Stimulated activated CD8-positive, alpha-beta memory T cell treated with anti-CD3 and anti-CD28 coated beads, Interleukin-12 subunit alpha, Interleukin-12 subunit beta, amount 100 ng/mL, for 1 hour (primary cell): ENCODE results near the gene CABS1.

ENCODE experiments used
- DNase-seq: peaks from one replicate; pipeline ENCODE4 v3.0.0-alpha.2; 2020; ENCODE audit warnings: low read depth

The CABS1 gene

DNA sequence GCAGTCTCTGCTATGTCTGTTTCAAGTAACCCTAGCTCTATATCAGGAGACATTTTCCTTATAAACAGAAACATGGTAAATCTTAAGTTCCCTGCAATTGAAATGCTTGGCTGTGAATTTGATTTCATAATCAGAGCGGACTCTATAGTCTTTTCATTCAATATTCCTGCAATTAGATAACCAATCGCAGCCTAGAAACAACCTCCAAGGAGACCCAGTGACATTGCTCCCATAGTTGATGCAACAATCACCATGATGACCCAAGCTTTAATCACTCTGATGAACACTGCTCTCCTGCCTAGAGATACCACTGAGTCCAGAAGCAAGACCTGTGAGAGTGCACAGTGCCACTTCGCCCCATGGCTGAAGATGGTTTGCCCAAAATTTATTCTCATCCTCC lies at the start of gene CABS1:
CABS1 (plus strand) TSS at position 301 of the 400 bp plus-strand sequence; CDS start at position 360, 59 bp downstream.
- no peak for DNase-seq

DNA sequence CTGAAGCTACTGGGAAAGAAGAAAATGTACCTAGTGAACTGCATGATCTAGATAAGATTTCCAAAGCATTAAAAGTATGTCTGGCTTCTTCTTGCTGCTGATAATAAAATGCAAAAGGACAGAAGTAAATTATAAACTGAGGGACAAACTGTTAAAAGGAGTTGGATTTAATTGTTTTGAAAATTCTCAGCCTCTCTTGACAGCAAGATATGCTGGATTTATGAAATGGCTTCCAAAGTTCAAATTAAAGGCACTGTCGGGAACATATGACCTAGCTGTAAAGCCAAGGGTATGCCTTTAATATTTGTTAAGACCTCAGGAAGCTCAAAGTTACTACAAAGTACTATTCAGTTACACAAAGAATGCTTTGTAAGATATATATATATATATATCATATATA lies 46.1 kb upstream of the CABS1 start:
- DNase-seq = no peak

DNA sequence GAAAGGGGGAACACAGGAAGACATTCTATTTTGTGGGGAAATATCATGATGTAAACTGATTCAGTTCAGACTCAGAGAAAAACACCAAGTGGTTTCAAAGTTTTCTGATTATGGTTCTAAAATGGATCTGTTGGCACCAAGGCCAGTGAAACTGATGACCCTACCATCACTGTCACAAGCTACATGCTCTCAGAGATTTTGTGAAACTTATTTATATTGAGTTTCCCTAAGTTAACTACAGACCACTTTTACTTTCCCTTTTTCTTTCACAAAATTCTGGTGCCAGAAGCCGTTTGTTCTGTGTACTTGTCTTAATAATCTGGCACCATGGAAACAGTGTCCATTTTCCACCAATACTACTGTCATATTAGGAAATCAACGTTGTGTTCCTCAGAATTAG lies 43.4 kb upstream of the CABS1 start:
- no peak for DNase-seq

DNA sequence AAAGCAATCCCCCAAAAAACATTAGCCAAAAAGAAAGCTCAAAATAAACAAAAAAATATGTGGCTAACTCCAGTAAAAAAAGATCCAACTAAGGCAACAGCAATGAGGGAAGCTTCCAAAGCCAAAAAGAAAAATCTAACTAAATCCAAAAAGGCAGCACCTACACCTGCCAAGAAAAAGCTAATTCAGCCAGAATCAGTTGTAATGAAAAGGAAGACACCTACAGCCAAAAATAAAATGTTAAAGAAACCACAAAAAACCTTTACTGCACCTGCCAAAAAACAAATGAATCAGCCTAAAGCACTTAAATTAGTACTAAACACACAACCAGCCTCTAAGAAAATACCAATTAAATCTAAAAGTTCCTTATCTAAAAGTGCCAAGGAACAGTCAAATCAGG lies 37.2 kb upstream of the CABS1 start:
- no peak for DNase-seq

DNA sequence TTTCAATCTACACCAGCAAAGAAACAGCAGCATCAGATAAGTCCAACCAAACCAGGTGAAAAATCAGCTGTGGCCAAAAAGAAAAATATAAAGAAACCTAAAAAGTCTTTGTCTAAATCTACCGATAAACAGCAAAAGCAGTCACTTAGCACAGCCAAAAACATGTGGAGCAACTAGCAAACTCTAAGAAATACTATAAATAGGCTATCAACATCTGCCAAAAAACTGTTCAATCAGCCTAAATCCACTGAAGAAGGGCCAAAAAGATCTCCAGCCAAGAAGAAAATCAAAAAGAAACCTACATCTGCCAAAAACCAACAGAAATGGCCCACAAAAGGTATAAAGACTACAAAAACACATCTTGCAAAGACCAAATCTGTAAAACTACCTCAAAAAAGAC lies 36.7 kb upstream of the CABS1 start:
- DNase-seq = no peak

DNA sequence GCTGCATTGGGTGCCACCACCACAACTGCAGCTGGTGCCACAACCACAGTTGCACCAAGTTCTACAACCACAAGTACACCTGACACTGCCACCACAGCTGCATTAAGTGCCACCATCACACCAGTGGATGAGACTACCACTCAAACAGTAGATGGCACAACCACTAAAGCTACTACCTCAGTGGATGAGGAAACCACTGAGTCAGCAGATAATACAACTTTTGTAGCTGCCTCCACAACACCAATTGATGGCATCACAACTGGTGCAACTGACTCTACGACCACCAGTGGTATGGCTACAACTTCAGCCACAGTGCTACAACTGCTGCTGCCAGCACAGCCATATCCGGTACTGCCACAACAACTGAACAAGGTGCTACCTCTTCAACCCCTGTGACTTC lies 35.1 kb upstream of the CABS1 start:
- DNase-seq = no peak

DNA sequence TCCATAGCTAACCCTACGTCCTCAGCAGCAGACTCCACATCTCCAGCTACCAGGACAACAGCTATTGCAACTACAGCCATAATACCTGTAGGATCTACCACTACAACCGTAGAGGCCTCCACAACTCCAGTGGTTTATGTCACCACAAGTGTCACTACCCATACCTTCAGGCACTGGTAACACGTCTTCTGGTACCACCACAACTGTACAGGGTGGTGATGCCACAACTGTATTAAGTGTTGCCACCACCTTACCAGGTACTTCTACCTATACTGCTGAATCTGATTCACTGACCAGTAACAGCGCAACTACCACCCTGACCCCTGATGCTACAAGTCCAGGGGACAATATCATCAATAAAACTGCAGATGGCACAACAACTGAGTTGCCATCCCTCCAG lies 34.6 kb upstream of the CABS1 start:
- DNase-seq = no peak

DNA sequence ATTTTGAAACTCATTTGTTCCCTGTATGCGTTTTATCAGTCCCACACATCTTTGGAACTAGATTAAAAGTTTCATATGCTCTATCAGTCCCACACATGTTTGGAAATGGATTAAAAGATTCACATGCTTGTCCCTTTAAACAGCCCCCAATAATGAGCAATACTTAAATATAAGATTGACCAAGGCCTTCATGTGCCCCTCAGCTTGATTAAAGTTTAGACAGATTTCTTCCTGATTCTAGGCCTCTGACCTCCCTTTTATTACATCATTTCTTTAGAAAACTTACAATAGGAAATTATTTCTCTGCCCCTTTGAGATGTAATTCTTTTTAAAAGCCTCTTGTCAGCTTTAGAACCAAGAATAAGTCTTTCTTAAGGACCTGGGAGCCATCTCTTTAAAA lies 31.7 kb upstream of the CABS1 start:
- no peak for DNase-seq

DNA sequence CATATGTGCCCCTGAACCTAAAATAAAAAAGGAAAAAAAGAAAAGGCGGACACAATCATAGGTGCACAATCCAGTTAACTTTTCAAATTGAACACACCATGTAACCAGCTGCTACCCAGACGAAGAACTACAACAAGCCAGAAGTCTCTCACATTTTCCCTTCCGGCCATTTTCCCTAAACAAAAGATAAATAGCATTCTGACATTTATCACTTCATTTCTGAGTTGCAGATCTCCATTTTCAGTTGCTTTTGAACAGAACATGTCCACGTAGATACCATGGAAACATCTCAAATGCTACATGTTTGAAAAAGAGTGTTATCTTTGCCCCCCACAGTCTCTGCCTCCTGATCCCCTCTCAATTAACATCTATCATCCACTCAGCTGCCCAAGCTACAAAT lies 29.2 kb upstream of the CABS1 start:
- DNase-seq = no peak

DNA sequence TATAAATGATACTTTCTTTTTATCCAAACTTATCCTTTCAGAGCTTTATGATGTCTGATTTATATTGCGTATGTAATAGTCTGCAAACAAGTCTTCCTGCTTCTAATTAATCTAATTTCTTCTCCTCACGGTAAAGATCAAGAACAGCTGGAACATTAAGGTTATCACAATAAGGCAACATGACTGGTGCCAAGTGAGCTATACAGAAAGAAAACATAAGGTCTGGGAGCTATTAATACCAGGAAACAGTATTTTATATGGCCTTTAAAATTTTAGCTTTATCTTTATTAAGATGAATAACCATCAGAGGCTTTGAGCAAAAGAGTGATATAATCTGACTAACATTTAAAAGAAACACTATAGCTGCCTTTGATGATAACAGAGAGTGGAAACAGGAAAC lies 28.7 kb upstream of the CABS1 start:
- no peak for DNase-seq

DNA sequence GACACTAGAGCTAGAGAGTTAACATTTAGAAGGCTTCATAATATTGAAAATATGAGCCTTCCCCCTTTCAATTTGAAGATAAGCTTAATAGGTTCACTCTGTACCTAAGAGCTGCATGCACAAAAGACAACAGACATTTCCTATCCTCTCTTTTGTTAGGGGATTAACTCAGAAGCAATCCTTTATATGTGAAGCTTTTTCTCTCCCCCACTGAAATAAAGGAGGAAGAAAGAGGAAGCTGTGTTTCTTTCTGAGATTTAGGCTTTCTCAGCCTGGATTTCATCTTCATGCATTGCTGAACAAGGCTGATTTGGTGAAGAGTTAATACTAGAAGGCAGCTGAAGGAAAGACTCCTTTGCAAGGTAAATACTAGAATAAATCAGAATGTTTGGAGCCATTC lies 21.0 kb upstream of the CABS1 start:
- DNase-seq = no peak

DNA sequence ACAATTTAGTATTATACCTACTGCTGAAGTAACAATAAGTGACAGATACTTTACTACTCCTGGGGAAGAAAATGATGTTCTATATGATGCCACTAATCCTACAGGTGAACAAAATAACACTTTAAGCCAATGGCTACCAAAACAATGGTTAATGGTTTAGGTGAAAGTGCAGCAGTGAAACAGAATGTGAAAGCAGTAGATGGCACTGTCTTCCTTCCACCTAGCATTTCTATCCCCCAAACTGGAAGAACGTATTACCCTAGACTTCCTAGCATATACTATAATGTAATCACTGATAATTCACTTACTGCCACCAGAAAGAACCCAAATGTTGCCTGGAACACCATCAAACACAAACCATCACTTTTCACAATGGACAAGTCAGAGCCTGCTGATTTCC lies 18.9 kb upstream of the CABS1 start:
- no peak for DNase-seq

DNA sequence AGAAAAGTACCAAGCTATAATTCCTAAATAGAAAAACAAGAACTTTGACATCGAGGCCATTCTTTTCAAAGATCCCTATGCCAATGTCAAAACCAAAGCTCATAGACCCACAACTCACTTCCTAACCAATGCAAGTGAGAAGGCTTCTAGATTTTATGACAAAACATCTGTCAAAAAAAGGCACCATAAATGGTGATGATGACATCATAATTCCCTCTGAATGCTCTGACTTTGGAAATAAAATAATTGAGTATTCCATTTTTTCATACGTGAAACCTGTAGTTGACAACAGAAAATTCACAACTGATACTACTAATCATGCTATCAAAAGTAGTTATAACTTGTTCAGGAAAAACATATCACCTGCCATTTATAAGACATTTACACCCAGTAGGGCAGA lies 8.7 kb upstream of the CABS1 start:
- DNase-seq = no peak

DNA sequence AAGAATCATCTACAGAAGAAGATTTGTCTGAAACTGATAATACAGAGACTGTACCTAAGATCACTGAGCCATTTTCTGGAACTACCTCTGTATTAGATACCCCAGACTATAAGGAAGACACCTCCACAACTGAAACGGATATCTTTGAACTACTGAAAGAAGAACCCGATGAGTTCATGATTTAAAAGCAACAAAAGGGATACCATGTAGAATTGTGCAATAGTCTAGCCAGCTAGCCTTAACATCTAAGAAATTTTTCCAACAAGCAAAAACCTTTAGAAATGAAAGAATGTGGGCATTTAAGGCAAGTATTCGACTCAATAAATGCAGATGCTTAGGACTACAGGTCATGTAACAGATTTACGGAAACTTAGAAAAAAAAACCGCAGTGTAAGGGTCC lies 1.3 kb downstream of the CABS1 start:
- DNase-seq = no peak

DNA sequence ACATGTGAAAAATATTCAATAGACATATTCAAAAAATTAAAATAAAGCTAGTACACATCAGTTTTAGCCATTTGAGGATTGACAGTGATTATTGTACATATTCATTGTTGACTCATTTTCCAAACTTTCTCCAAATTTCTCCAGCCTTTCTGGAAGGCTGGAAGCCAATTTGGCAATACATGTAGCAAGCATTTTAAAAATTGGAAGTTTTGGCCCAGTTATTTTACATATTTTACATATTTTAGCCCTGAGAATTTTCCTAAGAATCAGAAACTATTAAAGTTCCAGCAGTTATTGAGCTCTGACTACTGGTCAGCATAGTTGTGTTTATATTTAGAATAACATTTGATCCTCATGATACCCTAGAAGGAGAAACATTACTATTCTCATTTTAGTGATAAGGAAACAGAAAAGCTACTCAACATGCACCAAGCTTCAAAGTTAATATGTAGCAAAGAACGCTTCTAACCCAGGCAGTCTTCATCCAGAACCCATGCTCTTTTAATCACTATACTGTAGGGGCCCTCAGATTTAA lies 3.2 kb downstream of the CABS1 start:
- DNase-seq = no peak

DNA sequence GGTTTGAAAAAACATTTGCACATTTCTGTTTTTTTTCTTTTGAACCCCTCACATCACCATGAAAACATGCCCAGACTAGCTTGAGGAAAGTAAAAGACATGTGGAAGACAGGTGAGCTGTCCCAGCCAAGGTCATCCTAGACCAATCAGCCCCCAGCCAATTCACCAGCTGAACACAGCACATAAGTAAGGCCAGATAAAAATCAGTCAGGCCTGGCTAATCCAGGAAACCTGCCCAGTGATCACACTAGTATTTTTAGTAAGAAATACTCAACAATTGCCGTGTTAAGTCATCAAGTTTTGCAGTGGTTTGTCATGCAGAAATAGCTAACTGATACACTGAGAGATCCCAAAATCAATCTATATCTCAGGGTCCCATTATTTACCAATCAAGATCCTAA lies 21.4 kb downstream of the CABS1 start:
- no peak for DNase-seq

DNA sequence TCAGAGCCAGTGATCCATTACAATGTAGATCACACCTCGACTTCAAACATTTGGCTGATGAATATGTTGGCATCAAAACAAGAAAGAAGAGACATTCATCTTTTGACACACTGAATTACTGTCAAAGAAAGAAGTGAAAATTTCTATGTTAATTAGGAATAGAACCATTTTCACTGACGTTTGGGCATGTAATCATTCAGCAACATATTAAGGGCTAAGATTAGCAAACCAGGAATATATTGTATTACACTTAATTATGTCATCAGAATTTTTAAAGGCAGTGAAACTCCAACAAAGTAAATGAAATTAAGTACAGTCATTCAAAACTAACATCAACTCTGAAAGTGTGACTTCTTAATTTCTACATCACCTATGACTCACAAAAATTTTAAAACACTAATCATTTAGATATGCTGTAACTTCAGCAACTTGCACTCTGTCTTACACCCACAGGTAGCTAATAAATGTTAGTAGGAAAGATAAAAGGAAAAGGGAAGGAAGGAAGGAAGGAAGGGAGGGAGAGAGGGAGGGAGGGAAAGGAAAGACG lies 24.4 kb downstream of the CABS1 start:
- no peak for DNase-seq

DNA sequence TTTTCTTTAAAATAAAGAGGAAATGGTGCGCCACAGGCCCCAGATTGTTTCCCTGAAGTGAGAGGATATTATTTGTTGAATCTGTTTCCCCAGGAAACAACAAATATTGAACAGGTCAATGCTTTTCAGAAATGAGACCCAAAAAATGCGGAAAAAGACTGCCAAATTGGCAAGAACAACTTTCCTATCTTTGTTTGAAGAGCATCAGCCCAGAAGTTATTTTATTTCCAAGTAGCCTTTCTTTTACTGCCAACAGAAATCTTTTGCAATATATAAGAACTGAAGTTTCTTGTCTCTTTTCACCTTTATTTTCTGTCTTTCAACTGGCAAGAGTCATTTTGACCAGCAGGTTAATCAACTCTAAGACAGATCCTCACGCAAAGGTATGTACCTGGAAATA lies 25.7 kb downstream of the CABS1 start, which contains the start of gene SMR3A:
SMR3A (plus strand) TSS at position 301 of the 400 bp plus-strand sequence. CDS start 1,356 bp downstream, outside the sequence.
- DNase-seq = no peak

DNA sequence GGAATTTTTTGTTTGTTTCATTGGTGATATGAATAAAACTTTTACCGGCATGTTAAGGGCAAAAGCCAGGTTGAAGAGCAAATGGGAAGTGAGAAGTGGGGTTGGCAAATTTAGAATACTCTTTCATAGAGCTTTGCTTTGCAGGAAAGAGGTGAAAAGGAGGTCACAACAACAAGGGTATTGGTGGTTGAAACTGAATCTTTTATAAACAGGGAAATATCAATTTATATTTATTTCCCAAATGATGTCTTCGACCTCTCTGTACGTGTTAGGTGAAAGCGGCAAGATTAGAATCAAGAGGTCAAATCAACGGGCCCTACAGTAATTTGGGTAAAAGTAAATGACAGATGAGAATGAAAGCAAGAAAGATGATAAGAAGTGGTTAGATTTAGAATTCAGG lies 29.2 kb downstream of the CABS1 start:
- DNase-seq = no peak

DNA sequence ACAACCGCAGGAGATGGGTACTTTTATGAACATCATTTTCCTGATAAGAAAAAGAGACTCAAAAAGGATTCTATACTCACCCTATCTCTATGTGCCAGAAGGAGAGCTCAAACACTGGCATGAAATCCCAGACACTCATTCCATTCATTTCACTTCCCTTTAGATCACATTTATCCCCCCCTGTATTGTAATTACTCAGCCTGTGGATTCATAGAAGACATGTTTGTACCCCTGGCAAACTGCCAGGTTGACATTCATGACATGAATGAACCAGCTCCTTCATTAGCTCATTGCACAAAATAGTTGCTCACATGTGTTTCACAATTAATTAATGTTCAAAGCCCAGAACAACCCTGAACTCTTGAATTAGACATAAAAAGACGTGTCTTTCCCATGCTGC lies 30.7 kb downstream of the CABS1 start:
- no peak for DNase-seq

DNA sequence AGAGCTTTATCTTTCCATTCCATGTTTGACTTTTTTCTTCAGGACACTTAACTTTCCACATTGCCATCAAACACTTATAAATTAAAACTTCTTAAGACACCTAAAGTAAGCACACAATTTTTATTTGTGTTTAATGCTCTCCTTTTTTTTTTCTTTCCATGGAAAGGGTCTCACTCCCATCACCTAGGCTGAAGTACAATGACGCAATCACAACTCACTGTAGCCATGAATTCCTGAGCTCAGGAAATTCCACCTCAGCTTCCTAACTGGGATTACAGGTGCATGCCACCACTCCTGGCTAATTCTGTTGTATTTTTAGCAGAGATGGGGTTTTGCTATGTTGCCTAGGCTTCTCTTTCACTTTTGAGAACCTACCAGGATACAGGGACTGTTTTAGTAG lies 33.0 kb downstream of the CABS1 start:
- DNase-seq = no peak

DNA sequence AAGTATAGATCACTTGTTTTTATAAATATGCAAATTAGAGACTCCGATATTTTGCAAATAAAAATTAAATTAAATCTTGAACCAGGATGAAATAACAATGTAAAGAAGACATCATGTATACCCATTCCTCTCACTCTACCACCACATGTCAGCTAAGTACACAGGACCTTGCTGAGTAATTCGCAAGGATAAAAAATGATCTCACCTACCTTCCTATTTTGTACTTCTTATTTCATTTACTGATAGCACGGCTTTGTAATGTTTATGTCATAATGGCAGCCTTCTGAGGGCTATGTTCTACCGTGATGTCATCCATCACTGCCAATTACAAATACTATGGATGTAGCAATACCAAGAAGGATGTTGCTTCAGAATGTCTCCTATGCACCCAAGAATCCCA lies 37.2 kb downstream of the CABS1 start:
- DNase-seq = no peak

DNA sequence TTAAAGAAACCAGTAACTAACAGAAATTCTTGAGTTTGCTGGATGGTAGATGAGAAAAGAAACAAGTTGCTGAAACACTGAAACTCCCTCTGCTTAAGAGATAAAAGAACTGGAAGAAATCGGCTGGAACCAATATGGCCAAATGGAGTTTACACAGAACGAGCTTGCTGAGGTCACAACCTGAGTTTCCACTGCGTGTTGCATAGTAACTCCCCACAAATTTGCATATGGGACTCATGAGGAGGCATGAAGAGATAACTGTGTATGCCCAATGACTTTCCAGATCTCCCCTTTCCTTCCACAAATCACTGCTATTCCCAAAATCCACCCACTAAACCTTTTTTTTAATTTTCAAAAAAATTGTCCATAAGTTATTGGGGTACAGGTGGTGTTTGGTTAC lies 38.0 kb downstream of the CABS1 start:
- no peak for DNase-seq

DNA sequence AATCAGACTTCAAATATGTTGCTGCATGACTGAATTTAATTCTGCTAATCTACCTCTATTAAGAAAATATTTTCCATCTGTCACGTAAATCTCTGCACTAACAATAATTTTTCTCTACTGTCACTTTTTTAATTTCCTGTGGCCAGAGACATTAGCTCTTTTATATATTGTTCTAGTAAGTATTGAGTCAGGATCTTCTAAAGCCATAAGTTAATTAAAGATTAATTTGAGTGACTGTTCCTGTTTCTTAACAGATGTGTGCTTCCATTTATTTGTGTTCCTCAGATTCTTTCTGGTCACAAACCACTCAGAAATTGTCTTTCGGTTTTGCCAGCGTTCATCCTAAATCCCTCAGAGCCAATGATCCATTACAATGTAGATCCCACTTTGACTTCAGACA lies 45.8 kb downstream of the CABS1 start:
- DNase-seq = no peak
